Stimulated activated CD4-positive, alpha-beta T cell treated with anti-CD3 and anti-CD28 coated beads, Interleukin-1b, Interleukin-23, amount 100 ng/mL, for 48 hours (primary cell): ENCODE results near the gene MYOZ2.

ENCODE experiments used
- DNase-seq: peaks from one replicate; pipeline ENCODE4 v3.0.0-alpha.2; 2020

Gene MYOZ2

GRCh38 chr4:119135721-119136121 is at the start of gene MYOZ2:
TSS of gene MYOZ2 (plus strand) at chr4:119135832. CDS start at chr4:119136526, 694 bp downstream.
- no peak for DNase-seq

- no peak for DNase-seq
These were observed 48.5 kb upstream of the MYOZ2 start for GRCh38 chr4:119087121-119087520.

GRCh38 chr4:119087656-119088055 is 48.0 kb upstream of the MYOZ2 start:
- no peak for DNase-seq

GRCh38 chr4:119093042-119093827 is 42.4 kb upstream of the MYOZ2 start:
- no peak for DNase-seq

GRCh38 chr4:119097282-119097900 is 38.2 kb upstream of the MYOZ2 start:
- DNase-seq = no peak

DNA sequence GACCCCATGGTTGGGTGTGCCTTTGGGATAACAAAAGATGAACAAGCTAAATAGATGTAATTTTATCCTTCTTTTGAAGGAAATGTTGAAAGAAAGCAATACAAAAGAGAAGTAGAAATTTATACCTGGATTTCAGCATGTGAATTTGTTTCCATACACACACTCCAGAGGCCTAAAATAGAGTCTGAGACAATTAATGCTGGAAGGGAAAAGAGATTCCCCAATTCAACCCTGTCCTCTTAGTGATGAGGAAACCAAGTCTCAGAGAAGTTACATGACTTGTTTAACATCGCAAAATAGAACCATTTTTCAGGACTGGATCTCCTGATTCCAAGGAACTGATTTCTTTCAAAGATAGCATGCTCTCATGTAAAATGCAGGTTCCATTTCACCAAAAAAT is 37.3 kb upstream of the MYOZ2 start:
- no peak for DNase-seq

DNA sequence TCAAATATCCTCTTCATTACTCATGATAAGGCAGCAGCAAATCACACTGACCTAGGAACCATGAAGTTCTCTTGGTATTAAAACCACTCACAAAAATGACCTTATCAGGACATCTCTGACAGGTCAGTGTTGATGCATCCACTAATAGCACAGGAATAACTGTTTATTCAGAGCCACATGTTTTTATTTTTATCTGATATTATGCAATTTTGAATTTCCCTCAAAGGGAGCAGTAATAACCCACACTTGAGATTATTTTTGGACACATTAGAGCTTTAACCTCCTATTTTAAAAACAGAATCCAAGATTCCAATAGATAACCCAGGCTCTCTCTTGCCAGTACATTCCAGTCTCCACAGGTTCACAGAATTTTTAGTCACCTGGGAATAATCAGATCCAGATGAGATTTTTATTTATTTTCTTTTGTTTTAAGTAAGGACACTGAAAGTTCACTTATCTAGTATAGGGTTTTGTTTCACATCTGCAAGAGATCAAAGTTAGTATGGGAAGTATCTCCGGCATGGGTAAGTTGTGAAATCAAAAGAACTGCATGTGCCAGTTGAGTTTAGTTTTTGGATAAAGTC is 36.3 kb upstream of the MYOZ2 start:
- DNase-seq = no peak

DNA sequence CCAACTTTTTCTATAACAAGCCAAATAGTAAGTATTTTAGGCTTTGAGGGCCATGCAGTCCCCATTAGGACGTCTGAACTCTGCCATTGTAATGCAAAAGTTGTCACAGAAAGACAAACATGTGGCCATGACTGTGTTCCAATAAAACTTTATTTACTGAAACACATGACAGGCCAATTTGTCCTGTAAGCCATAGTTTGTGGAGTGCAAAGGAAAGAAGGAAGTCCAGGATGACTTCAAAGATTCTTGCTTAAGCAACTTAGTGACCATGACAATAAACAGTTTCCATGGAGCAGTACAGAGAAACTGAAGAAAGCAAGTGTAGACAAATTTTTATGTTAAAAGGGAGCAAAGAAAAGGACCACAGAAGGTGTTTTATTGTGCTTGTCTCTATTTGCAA is 35.0 kb upstream of the MYOZ2 start:
- no peak for DNase-seq

DNA sequence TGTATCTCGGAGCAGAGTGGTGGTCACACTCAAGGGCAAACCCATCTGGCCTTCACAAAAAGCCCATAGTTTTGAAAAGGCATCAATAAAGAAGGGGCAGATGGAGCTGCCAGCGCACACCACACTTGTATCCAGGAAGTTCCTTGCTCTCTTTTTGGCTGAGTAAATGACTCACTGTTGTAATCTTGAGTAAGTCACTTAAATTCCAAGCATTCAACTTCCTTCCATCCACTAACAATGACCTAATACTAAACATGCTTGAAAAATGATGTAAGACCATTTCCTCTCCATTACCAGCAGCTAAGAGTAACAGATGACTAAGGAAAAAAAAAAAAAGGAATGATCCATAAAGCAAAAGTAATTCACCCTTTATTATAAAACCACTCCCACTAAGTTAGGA is 32.4 kb upstream of the MYOZ2 start:
- no peak for DNase-seq

- no peak for DNase-seq
These were observed 30.9 kb upstream of the MYOZ2 start for GRCh38 chr4:119104644-119105273.

DNA sequence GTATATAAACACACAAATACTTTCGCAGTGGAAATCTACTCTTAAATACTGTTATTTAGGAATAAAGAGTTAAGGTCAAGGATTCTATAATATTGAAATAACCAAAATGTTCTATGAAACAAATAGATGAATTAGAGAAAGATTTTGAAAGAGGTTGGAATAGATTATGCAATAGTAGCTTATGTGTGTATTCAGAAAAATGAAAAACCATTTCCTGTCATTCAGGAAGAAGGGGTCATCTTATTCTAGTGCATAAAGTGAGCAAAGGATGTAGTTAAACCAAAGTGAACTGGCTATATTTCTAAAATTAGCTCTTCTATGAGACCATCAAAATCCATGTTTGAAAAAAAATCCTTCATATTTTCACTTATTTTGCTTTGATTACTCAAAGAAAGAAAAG is 30.0 kb upstream of the MYOZ2 start:
- DNase-seq = no peak

DNA sequence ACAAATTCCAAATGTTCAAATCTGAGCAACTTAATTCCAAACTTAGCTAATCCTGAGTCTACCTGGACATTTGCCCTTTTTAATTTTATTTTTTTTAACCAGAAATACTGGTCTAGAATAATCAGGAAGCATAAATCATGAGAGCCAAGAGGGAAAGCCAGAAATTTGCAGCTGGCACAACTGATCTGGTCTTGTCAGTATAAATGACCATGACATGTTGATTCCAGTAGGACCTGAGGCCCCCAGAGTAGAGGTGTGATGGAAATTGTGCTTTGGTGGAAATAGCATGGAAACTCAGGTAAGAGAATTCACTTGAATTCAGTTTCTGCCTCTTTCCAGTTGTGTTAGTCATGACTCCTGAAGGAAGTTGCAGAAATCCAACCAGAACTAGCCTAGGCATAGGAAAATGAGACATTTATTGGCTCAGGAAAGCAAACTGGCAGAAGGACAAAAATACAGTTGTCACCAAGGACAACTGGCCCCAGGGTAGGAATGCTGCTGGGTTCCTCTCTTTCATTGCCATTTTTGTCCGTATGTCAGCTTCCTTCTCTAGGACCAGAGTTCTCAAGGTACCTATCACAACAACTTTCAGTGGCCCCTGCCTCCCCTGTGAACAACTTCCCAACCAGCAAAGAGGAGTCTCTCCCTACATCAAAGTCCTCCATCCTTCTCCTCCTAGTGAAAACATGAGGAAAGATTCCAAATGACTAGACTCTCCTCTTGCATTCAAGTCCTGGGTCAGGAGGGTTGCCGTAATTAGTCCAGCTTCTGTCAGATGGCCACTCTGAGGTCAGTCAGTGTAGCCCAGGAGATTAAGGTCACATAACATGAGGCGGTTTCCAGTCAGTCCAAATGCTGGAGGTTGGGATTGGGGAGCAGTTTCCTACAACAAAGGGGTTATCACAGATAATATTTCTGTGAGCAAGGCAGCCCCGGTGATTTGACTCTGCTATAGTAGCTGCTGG is 29.3 kb upstream of the MYOZ2 start:
- no peak for DNase-seq

- no peak for DNase-seq
These were observed 25.5 kb upstream of the MYOZ2 start for GRCh38 chr4:119110121-119110520.

DNA sequence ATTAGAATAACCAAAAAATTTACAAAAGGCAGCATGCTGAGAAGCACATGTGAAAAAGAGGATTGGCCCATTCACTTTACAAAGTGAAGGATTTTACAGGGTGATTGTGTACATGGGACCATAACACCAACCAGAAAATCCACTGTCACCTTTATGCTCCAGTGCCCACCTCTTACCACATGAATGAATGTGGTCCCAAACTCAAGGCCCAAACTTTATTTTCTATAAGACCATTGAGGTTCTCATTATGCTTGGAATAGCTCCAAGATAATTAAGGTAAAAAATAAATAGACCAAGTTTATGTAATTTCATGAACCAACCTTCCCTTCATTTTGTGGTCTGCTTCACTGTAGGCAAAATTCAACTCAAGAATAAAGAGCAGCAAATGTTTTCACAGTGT is 24.3 kb upstream of the MYOZ2 start:
- DNase-seq = no peak

DNA sequence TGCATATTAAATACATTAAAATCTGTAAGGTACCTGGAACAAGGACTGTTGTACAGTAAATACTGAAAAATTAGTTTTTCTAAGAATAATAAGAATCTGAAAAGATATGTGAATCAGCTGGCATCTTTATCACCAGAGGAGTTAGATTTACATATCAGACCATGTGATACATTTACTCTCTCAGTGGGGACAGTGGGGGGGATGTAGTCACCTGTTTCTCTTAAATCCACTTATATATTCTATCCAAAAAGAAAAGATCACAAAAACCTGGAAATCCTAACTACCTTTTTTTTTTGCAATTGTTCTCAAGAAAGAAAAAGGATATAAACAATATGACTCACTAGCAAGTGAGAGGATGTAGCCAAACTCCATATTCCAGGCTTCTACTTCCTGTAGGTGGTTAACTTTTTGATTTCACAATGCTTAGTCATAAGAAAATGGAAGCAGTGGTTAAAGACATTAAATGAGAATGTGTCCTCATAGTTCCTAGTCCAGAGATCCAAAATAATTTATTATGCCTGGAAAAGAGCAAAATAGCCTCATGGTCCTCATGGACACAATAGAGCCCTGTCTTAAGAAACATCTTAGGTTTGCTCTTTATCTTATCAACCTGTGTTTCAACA is 22.5 kb upstream of the MYOZ2 start:
- no peak for DNase-seq

DNA sequence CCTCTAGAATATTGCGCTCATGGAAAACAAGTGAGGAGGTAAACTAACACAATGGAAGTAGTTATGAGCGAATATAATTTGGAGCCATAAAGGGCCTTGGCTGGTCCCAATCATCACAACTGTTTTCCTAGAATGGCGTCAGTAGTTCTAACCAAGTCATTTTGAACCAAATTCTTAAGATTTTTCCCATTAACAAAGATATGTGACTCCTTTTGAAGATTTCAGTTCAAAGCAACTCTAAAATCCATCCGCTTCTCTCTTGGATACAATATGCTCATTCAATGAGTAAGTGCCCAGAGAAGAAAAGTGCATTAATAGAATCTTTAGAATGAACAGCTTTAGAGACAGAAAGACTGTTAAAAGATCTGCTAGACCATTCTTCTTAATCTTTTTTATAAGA is 19.6 kb upstream of the MYOZ2 start:
- no peak for DNase-seq

GRCh38 chr4:119116925-119117900 is 18.4 kb upstream of the MYOZ2 start:
- no peak for DNase-seq

GRCh38 chr4:119118397-119118796 is 17.2 kb upstream of the MYOZ2 start:
- DNase-seq = no peak

GRCh38 chr4:119124352-119124751 is 11.3 kb upstream of the MYOZ2 start:
- DNase-seq = no peak

DNA sequence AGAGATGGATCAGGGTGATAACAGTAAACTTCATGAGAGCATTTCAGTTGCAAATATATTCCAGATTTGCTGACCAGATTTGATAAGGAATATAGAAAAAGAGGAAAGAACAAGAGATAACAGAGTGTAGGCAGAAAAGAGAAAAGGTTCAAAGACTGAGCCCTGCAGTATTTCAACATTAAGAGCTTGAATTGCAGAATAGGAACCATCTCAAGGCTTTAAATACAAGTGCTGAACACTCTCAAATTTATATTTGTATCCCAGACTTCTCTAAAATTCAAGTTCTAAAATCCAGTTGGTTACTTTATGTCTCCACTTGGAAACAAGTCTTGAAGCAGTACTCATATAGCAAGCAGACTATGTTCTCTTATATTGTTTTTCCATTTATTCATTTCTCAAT is 9.7 kb upstream of the MYOZ2 start:
- DNase-seq = no peak

- DNase-seq = no peak
These were observed 7.5 kb upstream of the MYOZ2 start for GRCh38 chr4:119128148-119128547.
